Natural killer cell treated with Interleukin-12 subunit alpha and Interleukin-12 subunit beta and Interleukin-15 and Interleukin-18, amount 100 ng/mL, for 72 hours (primary cell): ENCODE results near the gene FANCG. TPM values are rescaled to one million over a fixed set of nuclear protein-coding genes. Genes with fewer than 3 reads are reported as not detected.

Experiments
- ATAC-seq, 2 donors: fragments of 150-1000 bp; cut with Tn5 transposase in 1 of 2; sonication (Bioruptor Pico), chemical (Tn5 transposase) in 1 of 2; 2 replicates each; pipeline ENCODE4 v1.10.0; 2021
- DNase-seq: peaks from one replicate; pipeline ENCODE4 v3.0.0; 2022; ENCODE audit warnings: low spot score
- H3K27ac Mint-ChIP-seq, 2 donors: 1 replicate in 1 of 2; 2 replicates in 1 of 2; pipeline ENCODE4 v1.8.0; 2022; ENCODE audit warnings: mixed read lengths in 2 of 2, mild to moderate bottlenecking in 1 of 2, moderate library complexity in 1 of 2
- H3K27me3 Mint-ChIP-seq, 2 donors: 1 replicate in 1 of 2; 2 replicates in 1 of 2; pipeline ENCODE4 v1.8.0; 2022; ENCODE audit warnings: mixed read lengths in 2 of 2
- H3K36me3 Mint-ChIP-seq: one replicate; pipeline ENCODE4 v1.8.0; 2022; ENCODE audit warnings: mixed read lengths
- H3K4me1 Mint-ChIP-seq, 2 donors: 1 replicate in 1 of 2; 2 replicates in 1 of 2; pipeline ENCODE4 v1.8.0; 2022; ENCODE audit warnings: low read depth in 2 of 2, mixed read lengths in 2 of 2, mild to moderate bottlenecking in 1 of 2
- H3K4me3 Mint-ChIP-seq: one replicate; pipeline ENCODE4 v1.8.0; 2022; ENCODE audit warnings: mixed read lengths
- H3K9me3 Mint-ChIP-seq: 2 replicates; pipeline ENCODE4 v1.8.0; 2022; ENCODE audit warnings: mixed read lengths
- total RNA-seq, 2 donors: library from RNA; stranded (reverse); gene quantifications; one replicate each; pipeline ENCODE4 v1.2.3, GENCODE V29; 2022

FANCG gene
- total RNA-seq, 2 donors from 2014 or later = 74.9 to 185 TPM

DNA sequence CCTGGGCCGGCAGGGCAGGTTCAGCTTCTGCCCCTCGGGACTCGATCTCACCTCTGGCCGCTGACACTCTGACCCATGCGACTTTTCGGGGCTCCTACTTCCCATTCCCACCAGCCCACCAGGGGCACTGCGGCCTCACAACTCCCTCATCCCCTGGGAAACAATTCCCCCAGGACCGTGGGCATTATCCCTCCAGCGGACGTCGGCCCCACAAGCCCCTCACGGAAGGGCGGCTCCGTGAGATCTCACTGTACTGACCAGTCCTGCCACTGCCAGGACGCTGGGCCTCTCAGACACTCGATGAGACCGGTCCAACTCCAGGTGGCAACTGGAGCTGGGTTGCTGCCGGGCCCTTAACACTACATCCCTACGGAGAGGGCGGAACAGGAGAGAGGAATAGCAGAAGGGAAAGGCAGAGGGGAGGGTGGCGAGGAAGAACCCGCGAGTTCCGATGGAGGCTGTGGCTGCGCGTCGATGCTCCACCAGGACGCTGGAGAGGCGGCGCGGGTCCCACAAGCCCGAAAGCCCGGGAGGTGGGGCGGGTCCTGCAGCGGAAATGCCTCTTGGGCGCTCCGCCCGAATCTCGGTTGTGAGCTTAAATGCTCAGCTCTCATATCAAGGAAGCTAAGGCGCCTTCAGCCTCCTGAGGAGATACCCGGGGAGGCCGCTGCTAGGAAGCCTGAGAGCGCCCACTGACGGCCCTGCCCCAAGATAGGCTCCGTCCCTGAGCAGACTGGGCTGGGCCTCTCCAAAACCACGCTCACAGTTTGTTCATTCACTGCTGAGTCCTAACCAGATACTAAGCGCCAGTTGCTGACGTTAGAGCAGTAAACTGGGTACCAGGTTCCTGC lies 43.7 kb downstream of the FANCG start:
- H3K9me3 Mint-ChIP-seq = no peaks in the 10 kb centered on the region
- H3K36me3 Mint-ChIP-seq = no peaks in the 10 kb centered on the region
- peak overlapping the region; percentile 63 for H3K4me3 Mint-ChIP-seq
- DNase-seq (no peak), ATAC-seq (peak; percentile 62 to 83)
- no peaks in the 10 kb centered on the region for H3K27me3 Mint-ChIP-seq
- H3K27ac Mint-ChIP-seq = peak overlapping the region in 1 of 2 donors; percentile 83
- H3K4me1 Mint-ChIP-seq = peaks cover 5 to 11% of the 10 kb centered on the region in 2 donors

DNA sequence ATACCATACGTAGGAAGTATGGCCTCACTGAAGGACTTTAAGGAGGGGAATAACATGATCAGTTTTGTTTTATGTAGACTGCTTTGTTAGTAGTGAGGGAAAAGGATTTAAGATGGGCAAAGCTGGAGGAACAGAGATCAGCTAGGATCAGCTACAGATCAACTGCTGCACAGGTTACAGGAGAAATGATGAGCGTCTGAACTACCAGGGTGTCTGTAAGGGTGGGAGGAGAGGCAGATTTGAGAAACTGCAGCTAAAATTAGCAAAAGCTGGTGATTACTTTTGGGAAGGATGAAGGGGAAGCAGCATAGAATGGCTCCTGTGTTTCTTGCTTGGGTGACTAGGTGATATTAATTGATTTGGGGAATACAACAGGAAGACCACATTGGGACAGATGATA lies 46.6 kb downstream of the FANCG start:
- H3K4me3 Mint-ChIP-seq = no peak overlapping the region
- DNase-seq (no peak), ATAC-seq (no peak)
- no peaks in the 10 kb centered on the region for H3K36me3 Mint-ChIP-seq
- no peak overlapping the region for H3K27ac Mint-ChIP-seq
- H3K4me1 Mint-ChIP-seq = peaks cover 5 to 8% of the 10 kb centered on the region in 2 donors
- H3K27me3 Mint-ChIP-seq = no peaks in the 10 kb centered on the region
- no peaks in the 10 kb centered on the region for H3K9me3 Mint-ChIP-seq

DNA sequence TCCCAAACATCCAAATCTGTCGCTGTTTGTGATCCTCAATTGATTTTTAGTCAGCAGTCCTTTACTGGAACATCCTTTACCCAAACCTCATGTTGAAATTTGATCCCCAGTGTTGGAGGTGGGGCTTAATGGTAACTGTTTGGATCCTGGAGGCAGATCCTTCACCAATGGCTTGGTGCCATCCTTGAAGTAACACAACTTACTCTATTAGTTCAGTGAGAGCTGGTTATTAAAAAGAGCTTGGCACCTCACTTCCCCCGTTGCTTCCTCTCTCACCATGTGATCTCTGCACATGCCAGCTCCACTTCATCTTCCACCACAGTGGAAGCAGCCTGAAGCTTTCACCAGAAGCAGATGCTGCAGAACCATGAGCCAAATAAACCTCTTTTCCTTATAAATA lies 49.9 kb downstream of the FANCG start:
- H3K27ac Mint-ChIP-seq = no peak overlapping the region
- H3K9me3 Mint-ChIP-seq = no peaks in the 10 kb centered on the region
- no peak overlapping the region for H3K4me3 Mint-ChIP-seq
- H3K36me3 Mint-ChIP-seq = no peaks in the 10 kb centered on the region
- DNase-seq (no peak), ATAC-seq (no peak)
- H3K27me3 Mint-ChIP-seq = no peaks in the 10 kb centered on the region
- no peaks in the 10 kb centered on the region for H3K4me1 Mint-ChIP-seq

DNA sequence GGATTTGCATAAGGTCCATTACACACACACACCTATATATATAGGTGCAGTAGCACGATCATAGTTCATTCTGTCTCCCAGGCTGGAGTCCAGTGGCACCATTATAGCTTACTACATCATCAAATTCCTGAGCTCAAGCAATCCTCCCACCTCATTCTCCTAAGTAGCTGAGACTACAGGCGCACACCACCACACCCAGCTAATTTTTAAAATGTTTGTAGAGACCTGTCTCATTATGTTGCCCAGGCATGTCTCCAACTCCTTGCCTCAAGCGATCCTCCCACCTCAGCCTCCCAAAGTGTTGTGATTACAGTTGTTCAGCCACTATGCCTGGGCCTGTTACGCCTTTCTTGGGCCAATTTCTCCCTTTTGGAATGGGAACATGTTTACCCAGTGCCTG lies 50.5 kb downstream of the FANCG start:
- ATAC-seq (no peak), DNase-seq (no peak)
- no peaks in the 10 kb centered on the region for H3K9me3 Mint-ChIP-seq
- H3K27me3 Mint-ChIP-seq = no peaks in the 10 kb centered on the region
- H3K36me3 Mint-ChIP-seq = no peaks in the 10 kb centered on the region
- no peak overlapping the region for H3K27ac Mint-ChIP-seq
- H3K4me3 Mint-ChIP-seq = no peak overlapping the region
- no peaks in the 10 kb centered on the region for H3K4me1 Mint-ChIP-seq

DNA sequence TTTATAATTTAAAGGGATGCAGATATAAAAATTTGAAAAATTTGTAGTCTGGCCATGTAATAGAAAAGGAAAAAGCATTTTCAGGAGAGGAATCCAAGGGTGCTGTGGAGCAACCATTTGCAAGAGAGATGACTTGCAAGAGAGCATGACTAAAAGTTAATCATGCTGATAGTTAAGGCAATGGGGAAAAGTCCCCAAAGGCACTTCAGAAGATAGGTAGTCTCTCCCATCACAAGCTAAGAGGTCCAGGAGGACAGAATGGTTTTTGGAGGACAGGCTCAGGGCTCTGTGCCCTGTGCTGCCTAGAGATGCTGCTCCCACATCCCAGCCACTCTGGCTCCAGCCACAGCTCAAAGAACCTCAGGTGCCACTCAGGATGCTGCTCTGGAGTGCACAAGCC lies 51.4 kb downstream of the FANCG start:
- DNase-seq (no peak), ATAC-seq (no peak)
- no peaks in the 10 kb centered on the region for H3K27me3 Mint-ChIP-seq
- no peak overlapping the region for H3K4me3 Mint-ChIP-seq
- H3K36me3 Mint-ChIP-seq = no peaks in the 10 kb centered on the region
- no peak overlapping the region for H3K27ac Mint-ChIP-seq
- H3K9me3 Mint-ChIP-seq = no peaks in the 10 kb centered on the region
- peaks cover 6 to 7% of the 10 kb centered on the region in 2 donors for H3K4me1 Mint-ChIP-seq

DNA sequence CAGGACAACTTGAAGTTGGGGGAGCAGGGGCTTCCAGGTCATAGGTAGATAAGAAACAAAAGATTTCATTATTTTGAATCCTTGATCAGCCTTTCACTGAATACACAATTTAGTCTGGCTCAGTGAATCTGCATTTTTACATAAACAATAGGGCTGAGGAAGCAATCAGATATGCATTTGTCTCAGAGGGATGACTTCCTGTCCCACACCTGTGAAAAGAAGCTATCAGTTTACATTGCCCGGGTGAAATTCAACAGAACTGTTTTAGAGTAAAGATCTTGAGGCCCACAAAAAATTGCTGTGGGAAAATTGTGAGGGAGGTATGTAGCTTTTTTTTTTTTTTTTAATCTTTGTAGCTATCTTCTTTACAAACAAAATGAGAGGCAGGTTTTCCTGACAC lies 51.9 kb downstream of the FANCG start:
- Mint-ChIP-seq H3K36me3 (no peaks in the 10 kb centered on the region), H3K27me3 (no peaks in the 10 kb centered on the region), H3K4me1 (peaks cover 7 to 9% of the 10 kb centered on the region in 2 donors), H3K27ac (no peak overlapping the region), H3K4me3 (no peak overlapping the region), H3K9me3 (no peaks in the 10 kb centered on the region)
- DNase-seq (no peak), ATAC-seq (no peak)

DNA sequence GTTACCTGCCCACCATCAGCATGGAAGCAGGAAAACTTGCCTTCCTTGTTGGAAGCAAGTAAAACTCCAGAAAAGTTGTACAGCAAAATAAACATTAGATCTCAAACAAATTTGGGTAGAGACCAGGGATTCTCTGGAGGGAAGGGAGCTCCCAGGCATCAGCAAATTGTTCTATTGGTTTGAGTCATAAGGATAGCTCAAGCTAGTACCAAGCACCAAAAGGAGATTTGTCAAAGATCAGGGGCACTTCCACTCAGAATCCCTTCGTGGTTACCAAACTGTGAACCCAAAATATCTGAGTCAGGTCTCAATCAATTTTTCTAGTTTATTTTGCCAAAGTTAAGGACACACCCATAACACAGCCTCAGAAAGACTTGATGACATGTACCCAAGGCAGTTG lies 52.4 kb downstream of the FANCG start:
- Mint-ChIP-seq H3K4me1 (peaks cover 7 to 9% of the 10 kb centered on the region in 2 donors), H3K9me3 (no peaks in the 10 kb centered on the region), H3K27ac (no peak overlapping the region), H3K36me3 (no peaks in the 10 kb centered on the region), H3K27me3 (no peaks in the 10 kb centered on the region), H3K4me3 (no peak overlapping the region)
- no peak for ATAC-seq
- DNase-seq = no peak

DNA sequence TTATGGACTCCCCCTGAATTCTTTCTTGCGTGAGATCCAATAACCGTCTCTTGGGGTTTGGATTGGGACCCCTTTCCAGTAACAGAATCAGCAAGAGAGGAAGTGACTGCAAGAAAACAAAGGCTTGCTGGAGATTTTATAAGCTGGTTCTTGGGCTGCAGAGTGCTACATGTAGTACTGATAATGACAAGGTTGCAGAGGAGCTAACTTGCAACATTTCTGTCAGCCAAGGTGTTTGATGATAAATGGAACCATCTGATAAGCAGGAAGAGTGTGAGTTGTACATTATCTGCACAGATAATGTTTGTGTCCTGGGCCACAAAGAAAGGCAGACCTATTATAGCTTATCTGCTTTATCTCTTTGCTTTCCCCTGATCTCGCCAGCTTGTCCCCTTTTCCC lies 53.1 kb downstream of the FANCG start:
- peaks cover 7 to 14% of the 10 kb centered on the region in 2 donors for H3K4me1 Mint-ChIP-seq
- no peaks in the 10 kb centered on the region for H3K27me3 Mint-ChIP-seq
- H3K27ac Mint-ChIP-seq = no peak overlapping the region
- DNase-seq (no peak), ATAC-seq (no peak)
- H3K9me3 Mint-ChIP-seq = no peaks in the 10 kb centered on the region
- H3K36me3 Mint-ChIP-seq = peaks cover 5% of the 10 kb centered on the region
- no peak overlapping the region for H3K4me3 Mint-ChIP-seq

Other genes with a start within 250 kb of the FANCG start
- gene PHF24, start 121.7 kb downstream of the FANCG start, total RNA-seq = not detected
- 1 to 10 TPM; 1.7 to 5.0 TPM for gene DNAJB5, start 90.2 kb downstream of the FANCG start, total RNA-seq
- 100 to 1,000 TPM; 436 to 450 TPM for gene VCP, start 7.3 kb downstream of the FANCG start, total RNA-seq
- 10 to 100 TPM; 23.7 to 24.5 TPM for gene PIGO, start 16.6 kb upstream of the FANCG start, total RNA-seq
- 100 to 1,000 TPM; 138 to 201 TPM for gene STOML2, start 23.2 kb upstream of the FANCG start, total RNA-seq
- gene ATOSB, start 35.9 kb upstream of the FANCG start, total RNA-seq = 10 to 100 TPM; 13.1 to 19.6 TPM
- gene UNC13B, start 82.1 kb upstream of the FANCG start, total RNA-seq = 1 to 10 TPM in 1 of 2 donors, under 1 TPM in 1; 1.00 to 1.1 TPM